Epithelial cell of esophagus (primary cell): Measurements from ENCODE around the gene CCM2.

Source experiments
- DNase-seq: peaks from one replicate; pipeline ENCODE4 v3.0.0; 2010; ENCODE audit warnings: low read depth
- H3K4me3 ChIP-seq: 2 replicates; pipeline ENCODE4 v1.5.1; 2011; ENCODE audit warnings: mild to moderate bottlenecking, low read length, control low read depth
- TF ChIP-seq, protein P1 (sequence below): IDR thresholded peaks from 2 replicates; pipeline ENCODE4 v1.5.1; 2011; ENCODE audit warnings: low read depth, mild to moderate bottlenecking, low read length, control low read depth, inconsistent platforms; ENCODE audit not compliant: insufficient read depth; ENCODE audit errors: missing control alignments

Gene CCM2

DNA sequence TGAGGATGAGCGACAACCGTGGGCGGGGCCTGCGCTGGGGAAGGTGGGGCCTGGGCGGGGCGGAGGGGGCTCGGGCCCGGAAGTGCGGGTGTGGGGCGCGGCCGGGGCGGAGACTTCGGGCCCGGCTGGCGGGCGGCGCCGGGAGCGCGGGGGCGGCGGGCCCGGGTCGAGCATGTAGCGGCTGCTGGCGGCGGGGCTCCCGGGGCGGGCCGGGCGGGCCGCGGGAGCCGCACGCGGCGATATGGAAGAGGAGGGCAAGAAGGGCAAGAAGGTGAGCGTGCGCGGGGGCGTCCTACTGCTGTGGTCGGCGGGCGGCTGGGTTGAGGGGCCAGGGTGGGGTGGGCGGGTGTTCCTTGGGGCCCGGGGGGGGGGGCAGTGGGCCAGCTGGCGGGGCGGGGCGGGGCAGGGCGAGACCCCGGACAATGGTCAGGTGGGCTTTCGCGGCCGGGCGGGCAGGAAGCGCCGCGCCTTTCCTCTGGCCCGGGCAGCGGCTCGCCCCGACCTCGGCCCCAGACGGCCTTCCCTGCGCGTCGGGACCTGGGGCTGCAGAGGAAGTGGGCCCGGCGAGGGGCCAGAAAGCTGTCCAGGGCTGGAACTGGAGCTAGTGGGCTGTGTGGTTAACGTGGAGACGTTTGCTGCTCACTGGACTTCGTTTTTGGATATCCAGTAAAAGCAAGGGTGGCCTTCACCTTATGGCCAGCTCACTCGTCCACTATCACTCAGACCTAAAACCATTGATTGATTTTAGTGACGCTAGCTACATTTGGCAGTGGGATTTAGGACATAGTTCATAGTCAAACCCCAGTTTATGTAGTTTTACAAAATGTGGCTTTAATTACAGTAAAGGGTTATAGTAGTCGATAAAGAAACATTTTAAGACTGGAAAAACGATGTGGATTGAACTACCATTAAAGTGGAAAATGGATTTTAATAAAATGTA is at the start of gene CCM2:
Gene CCM2 (plus strand): TSS at position 109 of the 940 bp plus-strand sequence. CDS start 133 bp downstream, at position 242.
- TF ChIP-seq, protein P1, sequence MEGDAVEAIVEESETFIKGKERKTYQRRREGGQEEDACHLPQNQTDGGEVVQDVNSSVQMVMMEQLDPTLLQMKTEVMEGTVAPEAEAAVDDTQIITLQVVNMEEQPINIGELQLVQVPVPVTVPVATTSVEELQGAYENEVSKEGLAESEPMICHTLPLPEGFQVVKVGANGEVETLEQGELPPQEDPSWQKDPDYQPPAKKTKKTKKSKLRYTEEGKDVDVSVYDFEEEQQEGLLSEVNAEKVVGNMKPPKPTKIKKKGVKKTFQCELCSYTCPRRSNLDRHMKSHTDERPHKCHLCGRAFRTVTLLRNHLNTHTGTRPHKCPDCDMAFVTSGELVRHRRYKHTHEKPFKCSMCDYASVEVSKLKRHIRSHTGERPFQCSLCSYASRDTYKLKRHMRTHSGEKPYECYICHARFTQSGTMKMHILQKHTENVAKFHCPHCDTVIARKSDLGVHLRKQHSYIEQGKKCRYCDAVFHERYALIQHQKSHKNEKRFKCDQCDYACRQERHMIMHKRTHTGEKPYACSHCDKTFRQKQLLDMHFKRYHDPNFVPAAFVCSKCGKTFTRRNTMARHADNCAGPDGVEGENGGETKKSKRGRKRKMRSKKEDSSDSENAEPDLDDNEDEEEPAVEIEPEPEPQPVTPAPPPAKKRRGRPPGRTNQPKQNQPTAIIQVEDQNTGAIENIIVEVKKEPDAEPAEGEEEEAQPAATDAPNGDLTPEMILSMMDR = no peak
- peak within 1 kb of the TSS; percentile 64 for H3K4me3 ChIP-seq
- DNase-seq = no peak

DNA sequence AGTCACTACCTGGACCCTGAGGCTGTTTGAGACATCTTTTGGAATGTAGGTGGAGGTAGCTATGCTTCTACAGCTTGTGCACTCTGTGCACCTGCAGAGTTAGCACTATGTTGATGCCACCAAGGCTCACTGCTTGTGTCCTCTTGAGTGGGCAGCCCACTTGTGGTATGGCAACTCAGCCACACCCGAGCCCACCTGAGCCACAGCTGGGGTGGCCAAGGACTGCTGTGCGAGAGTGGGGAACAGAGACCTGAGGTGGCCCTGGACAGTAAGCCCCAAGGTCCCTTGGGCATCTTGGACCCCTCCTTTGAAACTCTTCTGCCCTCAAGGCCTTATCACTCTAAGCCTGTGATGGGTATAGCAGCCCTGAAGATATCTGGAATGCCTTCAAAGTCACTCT is 46.8 kb upstream of the CCM2 start:
- H3K4me3 ChIP-seq = no peak overlapping the region
- TF ChIP-seq, protein P1 = no peak
- DNase-seq = no peak

DNA sequence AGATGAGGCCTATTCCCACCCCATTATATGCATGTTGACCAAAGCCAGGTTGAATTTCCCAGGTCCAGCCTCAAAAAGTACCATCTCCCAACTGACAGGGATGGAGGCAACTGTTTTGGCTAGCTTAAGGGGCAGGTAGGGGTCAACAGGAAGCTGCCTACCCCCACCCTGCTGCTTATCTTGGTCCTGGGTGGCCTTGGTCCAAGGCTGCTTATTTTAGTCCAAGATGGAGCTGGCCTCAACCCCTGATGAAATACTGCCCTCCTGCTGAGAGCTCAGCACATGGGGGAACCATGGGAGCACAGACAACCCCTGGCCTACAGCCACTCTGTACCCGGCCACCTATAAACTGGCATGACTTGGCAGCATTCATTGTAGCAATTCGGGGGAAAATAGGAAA is 44.3 kb upstream of the CCM2 start:
- DNase-seq = no peak
- TF ChIP-seq, protein P1 = no peak
- no peak overlapping the region for H3K4me3 ChIP-seq

DNA sequence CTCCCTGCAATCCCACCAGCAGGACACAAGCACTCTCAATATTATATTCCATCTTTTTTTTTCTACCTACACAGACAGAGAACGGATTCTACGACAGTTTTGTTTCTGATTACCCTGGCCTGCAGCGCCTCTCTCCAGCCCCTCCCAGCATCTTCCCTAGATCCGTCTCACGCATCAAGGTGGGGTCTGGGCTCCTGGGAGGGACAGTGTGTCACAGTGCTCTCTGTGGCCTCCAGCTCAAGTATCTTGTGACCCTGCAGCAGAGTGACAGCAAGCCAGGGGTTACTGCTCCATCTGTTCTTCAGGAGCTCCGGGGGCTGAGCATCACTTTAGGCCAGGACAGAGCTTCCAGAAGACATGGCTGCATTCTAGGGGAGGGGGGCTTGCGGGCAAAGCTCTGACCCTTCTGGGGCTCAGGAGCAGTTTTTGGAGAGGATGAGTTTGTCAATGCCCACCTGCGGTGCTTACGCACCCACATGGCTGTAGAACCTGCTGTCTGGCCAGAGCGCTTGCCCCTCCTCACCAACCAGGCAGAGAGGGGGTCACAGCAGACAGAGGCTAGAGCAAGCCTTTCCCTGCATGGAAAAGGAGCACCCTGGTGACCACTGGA is 43.7 kb upstream of the CCM2 start:
- TF ChIP-seq, protein P1 = no peak
- DNase-seq = no peak
- no peak overlapping the region for H3K4me3 ChIP-seq

DNA sequence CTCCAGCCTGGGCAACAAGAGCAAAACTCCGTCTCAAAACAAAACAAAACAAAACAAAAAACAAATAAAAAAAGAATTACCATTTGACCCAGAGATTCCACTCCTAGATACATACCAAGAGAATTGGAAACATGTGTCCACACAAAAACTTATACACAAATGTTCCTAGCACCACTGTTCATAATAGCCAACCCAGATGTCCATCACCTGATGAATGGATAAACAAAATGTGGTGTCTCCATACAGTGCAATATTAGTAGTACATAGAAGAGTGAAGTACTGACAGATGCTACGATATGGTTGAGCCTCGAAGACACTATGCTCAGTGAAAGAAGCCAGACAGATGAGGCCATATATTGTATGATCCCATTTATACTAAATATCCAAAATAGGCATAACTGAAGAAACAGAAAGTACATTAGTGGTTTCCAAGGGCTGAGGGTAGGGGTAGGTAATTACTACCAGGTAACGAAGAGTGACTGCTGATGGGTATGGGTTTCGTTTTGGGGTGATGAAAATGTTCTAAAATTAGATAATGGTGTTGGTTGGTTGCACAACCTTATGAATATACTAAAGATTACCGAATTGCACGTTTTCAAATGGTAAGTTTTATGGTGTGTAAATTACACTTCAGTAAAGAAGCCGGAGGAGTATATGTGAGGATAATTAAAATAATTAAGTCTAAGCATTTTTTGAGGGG is 41.2 kb upstream of the CCM2 start:
- no peak overlapping the region for H3K4me3 ChIP-seq
- TF ChIP-seq, protein P1 = no peak
- no peak for DNase-seq

DNA sequence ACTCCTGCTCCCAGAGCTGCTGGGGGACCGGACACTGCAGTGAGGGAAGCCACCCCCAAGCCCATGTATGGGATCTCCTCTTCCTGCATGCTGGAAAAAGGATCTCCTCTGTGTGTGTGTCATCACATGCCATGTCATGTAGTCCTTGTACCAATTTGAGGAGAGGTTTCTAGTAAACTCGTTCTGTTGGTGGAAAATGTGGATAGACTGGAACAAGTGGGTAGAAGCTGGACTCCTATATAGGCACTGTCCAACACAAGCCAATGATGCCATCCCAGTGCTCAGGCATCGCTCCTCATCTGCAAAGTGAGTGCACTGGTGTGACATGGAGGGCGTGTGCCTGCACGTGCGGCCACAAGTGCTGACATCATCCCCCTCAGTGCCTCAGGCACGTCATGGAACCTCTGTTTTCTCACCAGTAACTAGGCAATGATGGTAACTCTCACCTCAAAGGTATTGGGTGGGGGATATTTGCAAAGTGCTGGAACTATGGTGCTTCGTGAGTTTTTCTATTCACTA is 40.5 kb upstream of the CCM2 start:
- TF ChIP-seq, protein P1 = no peak
- no peak overlapping the region for H3K4me3 ChIP-seq
- DNase-seq = peak; percentile 91
